DND-41 (cell line): Measurements from ENCODE around the gene DLK1.

ENCODE experiments used
- EZH2 ChIP-seq: IDR thresholded peaks from 3 replicates; pipeline ENCODE4 v1.6.1; 2012; ENCODE audit warnings: borderline replicate concordance, low read depth, mild to moderate bottlenecking, moderate library complexity, low read length, inconsistent platforms; ENCODE audit not compliant: severe bottlenecking
- TF ChIP-seq, protein P1 (sequence below): IDR thresholded peaks from 2 replicates; pipeline ENCODE4 v1.5.1; 2012; ENCODE audit warnings: borderline replicate concordance, low read length, moderate library complexity, mild to moderate bottlenecking; ENCODE audit not compliant: poor library complexity, severe bottlenecking; ENCODE audit errors: extremely low read depth

GRCh38 chr14:100693877-100694578 lies 32.7 kb upstream of the DLK1 start:
- TF ChIP-seq, protein P1, sequence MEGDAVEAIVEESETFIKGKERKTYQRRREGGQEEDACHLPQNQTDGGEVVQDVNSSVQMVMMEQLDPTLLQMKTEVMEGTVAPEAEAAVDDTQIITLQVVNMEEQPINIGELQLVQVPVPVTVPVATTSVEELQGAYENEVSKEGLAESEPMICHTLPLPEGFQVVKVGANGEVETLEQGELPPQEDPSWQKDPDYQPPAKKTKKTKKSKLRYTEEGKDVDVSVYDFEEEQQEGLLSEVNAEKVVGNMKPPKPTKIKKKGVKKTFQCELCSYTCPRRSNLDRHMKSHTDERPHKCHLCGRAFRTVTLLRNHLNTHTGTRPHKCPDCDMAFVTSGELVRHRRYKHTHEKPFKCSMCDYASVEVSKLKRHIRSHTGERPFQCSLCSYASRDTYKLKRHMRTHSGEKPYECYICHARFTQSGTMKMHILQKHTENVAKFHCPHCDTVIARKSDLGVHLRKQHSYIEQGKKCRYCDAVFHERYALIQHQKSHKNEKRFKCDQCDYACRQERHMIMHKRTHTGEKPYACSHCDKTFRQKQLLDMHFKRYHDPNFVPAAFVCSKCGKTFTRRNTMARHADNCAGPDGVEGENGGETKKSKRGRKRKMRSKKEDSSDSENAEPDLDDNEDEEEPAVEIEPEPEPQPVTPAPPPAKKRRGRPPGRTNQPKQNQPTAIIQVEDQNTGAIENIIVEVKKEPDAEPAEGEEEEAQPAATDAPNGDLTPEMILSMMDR, result no peak
- no peak for TF ChIP-seq EZH2
